NCI-H510A treated with DMSO at 0.1 percent for 48 hours (cell line): Measurements from ENCODE around the gene PPIP5K1.

ENCODE experiments used
- DNase-seq: peaks from one replicate; lab custom pipeline; 2025; lab: John Stamatoyannopoulos, UW

The PPIP5K1 gene

GRCh38 chr15:43517354-43518196 lies 72.4 kb downstream of the PPIP5K1 start, which contains the start of gene MAP1A:
Gene MAP1A (plus strand): TSS chr15:43517608. CDS start chr15:43521474, 3,866 bp downstream.
- peak; percentile 27 for DNase-seq

GRCh38 chr15:43516801-43517353 lies 73.1 kb downstream of the PPIP5K1 start:
- DNase-seq = no peak

GRCh38 chr15:43516185-43516584 lies 73.8 kb downstream of the PPIP5K1 start:
- DNase-seq = no peak

GRCh38 chr15:43515741-43516140 lies 74.3 kb downstream of the PPIP5K1 start:
- DNase-seq = no peak

GRCh38 chr15:43514241-43515057 lies 75.6 kb downstream of the PPIP5K1 start:
- peak; percentile 33 for DNase-seq

GRCh38 chr15:43513550-43513949 lies 76.5 kb downstream of the PPIP5K1 start:
- DNase-seq = no peak

- peak; percentile 33 for DNase-seq
Observed at GRCh38 chr15:43511012-43511885, 78.8 kb downstream of the PPIP5K1 start.

- peak; percentile 91 for DNase-seq
Observed at GRCh38 chr15:43510200-43511011, 79.6 kb downstream of the PPIP5K1 start.

GRCh38 chr15:43509660-43510199 lies 80.3 kb downstream of the PPIP5K1 start:
- peak; percentile 17 for DNase-seq

- DNase-seq = no peak
Observed at GRCh38 chr15:43508991-43509659, 80.9 kb downstream of the PPIP5K1 start.

GRCh38 chr15:43508421-43508820 lies 81.6 kb downstream of the PPIP5K1 start:
- DNase-seq = no peak

- DNase-seq = no peak
Observed at GRCh38 chr15:43505738-43506137, 84.3 kb downstream of the PPIP5K1 start.

- no peak for DNase-seq
Observed at GRCh38 chr15:43499635-43500034, 90.4 kb downstream of the PPIP5K1 start.

GRCh38 chr15:43498990-43499389 lies 91.0 kb downstream of the PPIP5K1 start:
- DNase-seq = no peak

- DNase-seq = no peak
Observed at GRCh38 chr15:43493703-43494472, 96.1 kb downstream of the PPIP5K1 start.

- peak; percentile 86 for DNase-seq
Observed at GRCh38 chr15:43492673-43493601, 97.1 kb downstream of the PPIP5K1 start, which contains the start of gene TP53BP1. Gene TP53BP1 (minus strand): TSS chr15:43493156. CDS start chr15:43493043, 113 bp downstream.

GRCh38 chr15:43492266-43492665 lies 97.7 kb downstream of the PPIP5K1 start:
- DNase-seq = no peak

- DNase-seq = no peak
Observed at GRCh38 chr15:43489191-43489590, 100.8 kb downstream of the PPIP5K1 start.
